ENCODE data around the gene POLR2H.

The POLR2H gene

DNA sequence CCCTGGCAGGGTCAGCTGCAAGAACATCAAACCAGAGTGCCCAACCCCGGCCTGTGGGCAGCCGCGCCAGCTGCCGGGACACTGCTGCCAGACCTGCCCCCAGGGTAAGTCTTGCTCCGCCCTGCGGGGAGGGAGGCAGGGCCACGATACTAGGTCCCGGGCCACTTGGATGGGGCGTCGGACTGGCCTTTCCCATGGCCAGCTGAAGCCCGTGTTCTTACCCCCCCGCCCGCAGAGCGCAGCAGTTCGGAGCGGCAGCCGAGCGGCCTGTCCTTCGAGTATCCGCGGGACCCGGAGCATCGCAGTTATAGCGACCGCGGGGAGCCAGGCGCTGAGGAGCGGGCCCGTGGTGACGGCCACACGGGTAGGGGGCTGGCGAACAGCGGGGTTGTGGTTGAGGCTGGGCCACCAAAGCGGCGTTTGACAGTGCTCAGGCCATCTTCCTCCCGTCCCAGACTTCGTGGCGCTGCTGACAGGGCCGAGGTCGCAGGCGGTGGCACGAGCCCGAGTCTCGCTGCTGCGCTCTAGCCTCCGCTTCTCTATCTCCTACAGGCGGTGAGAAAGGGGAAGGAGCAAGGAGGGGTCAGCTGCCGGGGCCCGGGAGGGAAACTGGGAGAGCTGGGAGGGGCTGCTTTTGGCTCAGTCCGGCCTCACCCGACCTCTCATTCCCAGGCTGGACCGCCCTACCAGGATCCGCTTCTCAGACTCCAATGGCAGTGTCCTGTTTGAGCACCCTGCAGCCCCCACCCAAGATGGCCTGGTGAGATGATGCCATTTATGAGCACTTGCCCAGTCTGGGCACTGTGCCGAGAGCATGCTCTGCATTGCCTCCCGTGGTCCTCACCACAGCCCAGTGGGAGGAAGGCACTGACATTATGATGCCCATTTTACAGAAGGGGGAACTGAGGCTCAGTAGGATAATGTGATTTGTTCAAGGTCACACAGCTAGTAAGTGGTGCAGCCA, 20.0 kb downstream of the POLR2H start:
- no peak for DNase-seq (ENCODE audit: low read depth)
- H3K4me3 ChIP-seq (ENCODE audit: control insufficient read depth, low read depth, low read length) = no peak overlapping the region
- TF ChIP-seq, protein P1, sequence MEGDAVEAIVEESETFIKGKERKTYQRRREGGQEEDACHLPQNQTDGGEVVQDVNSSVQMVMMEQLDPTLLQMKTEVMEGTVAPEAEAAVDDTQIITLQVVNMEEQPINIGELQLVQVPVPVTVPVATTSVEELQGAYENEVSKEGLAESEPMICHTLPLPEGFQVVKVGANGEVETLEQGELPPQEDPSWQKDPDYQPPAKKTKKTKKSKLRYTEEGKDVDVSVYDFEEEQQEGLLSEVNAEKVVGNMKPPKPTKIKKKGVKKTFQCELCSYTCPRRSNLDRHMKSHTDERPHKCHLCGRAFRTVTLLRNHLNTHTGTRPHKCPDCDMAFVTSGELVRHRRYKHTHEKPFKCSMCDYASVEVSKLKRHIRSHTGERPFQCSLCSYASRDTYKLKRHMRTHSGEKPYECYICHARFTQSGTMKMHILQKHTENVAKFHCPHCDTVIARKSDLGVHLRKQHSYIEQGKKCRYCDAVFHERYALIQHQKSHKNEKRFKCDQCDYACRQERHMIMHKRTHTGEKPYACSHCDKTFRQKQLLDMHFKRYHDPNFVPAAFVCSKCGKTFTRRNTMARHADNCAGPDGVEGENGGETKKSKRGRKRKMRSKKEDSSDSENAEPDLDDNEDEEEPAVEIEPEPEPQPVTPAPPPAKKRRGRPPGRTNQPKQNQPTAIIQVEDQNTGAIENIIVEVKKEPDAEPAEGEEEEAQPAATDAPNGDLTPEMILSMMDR (conservative IDR thresholded peaks at IDR 0.05; ENCODE audit: control insufficient read depth, insufficient read depth, low read depth, low read length) = no peak

GRCh38 chr3:184382326-184383032, 21.0 kb downstream of the POLR2H start:
- DNase-seq (ENCODE audit: low read depth) = no peak
- TF ChIP-seq, protein P1 (conservative IDR thresholded peaks at IDR 0.05; ENCODE audit: control insufficient read depth, insufficient read depth, low read depth, low read length) = no peak
- no peak overlapping the region for H3K4me3 ChIP-seq (ENCODE audit: control insufficient read depth, low read depth, low read length)

GRCh38 chr3:184383033-184383740, 21.7 kb downstream of the POLR2H start:
- DNase-seq (ENCODE audit: low read depth) = no peak
- TF ChIP-seq, protein P1 (conservative IDR thresholded peaks at IDR 0.05; ENCODE audit: control insufficient read depth, insufficient read depth, low read depth, low read length) = no peak
- no peak overlapping the region for H3K4me3 ChIP-seq (ENCODE audit: control insufficient read depth, low read depth, low read length)

GRCh38 chr3:184384342-184384741, 22.8 kb downstream of the POLR2H start:
- H3K4me3 ChIP-seq (ENCODE audit: control insufficient read depth, low read depth, low read length) = no peak overlapping the region
- no peak for DNase-seq (ENCODE audit: low read depth)
- TF ChIP-seq, protein P1 (conservative IDR thresholded peaks at IDR 0.05; ENCODE audit: control insufficient read depth, insufficient read depth, low read depth, low read length) = no peak

DNA sequence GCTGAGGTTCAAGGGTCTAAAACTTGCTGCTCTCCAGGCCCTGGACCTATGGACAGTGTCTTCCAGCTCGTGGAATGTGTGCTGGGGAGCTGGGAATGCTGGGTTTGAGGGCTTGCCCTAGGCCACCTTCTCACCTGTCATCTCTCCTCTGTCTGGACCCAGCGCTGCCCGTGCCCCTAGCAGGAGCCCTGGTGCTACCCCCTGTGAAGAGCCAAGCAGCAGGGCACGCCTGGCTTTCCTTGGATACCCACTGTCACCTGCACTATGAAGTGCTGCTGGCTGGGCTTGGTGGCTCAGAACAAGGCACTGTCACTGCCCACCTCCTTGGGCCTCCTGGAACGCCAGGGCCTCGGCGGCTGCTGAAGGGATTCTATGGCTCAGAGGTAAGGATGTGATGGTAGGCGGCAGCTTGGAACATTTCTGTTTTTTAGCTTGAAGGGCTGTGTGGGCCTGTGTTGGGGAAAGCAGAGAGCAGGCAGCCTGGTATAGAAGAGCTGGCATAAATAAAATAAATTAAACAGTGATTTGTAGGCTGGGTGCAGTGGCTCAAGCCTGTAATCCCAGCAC, 23.4 kb downstream of the POLR2H start:
- TF ChIP-seq, protein P1 (conservative IDR thresholded peaks at IDR 0.05; ENCODE audit: control insufficient read depth, insufficient read depth, low read depth, low read length) = no peak
- no peak overlapping the region for H3K4me3 ChIP-seq (ENCODE audit: control insufficient read depth, low read depth, low read length)
- no peak for DNase-seq (ENCODE audit: low read depth)
